Keratinocyte (primary cell): ENCODE results near the gene DKK3. TPM values are rescaled to one million over a fixed set of nuclear protein-coding genes. Genes with fewer than 3 reads are reported as not detected.

Source experiments
- DNase-seq: peaks from one replicate; pipeline ENCODE4 v3.0.0-alpha.2; 2011; ENCODE audit warnings: low read depth, missing footprints, low spot score
- FAIRE-seq: peaks from 2 replicates; lab custom pipeline; 2011; peaks lifted over from hg19 to GRCh38; lab: Jason Lieb, UNC
- H2AFZ ChIP-seq: 2 replicates; pipeline ENCODE4 v1.6.0; 2012; ENCODE audit warnings: low read length, control low read depth, inconsistent platforms; ENCODE audit not compliant: control insufficient read depth
- H3K27ac ChIP-seq: 2 replicates; pipeline ENCODE4 v1.5.1; 2011; ENCODE audit warnings: low read length; ENCODE audit not compliant: control insufficient read depth, insufficient read depth
- H3K27me3 ChIP-seq: 3 replicates; pipeline ENCODE4 v1.6.0; 2011; ENCODE audit warnings: low read length; ENCODE audit not compliant: control insufficient read depth, insufficient read depth; ENCODE audit errors: extremely low read depth
- H3K36me3 ChIP-seq, 2 experiments: 2 replicates in 1 of 2; 3 replicates in 1 of 2; pipeline ENCODE4 v1.5.1; 2011; ENCODE audit warnings: low read length in 2 of 2, mild to moderate bottlenecking in 1 of 2; ENCODE audit not compliant: control insufficient read depth in 2 of 2, insufficient read depth in 2 of 2; ENCODE audit errors: extremely low read depth in 1 of 2
- H3K4me1 ChIP-seq: 3 replicates; pipeline ENCODE4 v1.5.1; 2011; ENCODE audit warnings: low read length; ENCODE audit not compliant: control insufficient read depth, insufficient read depth; ENCODE audit errors: extremely low read depth
- H3K4me2 ChIP-seq: 3 replicates; pipeline ENCODE4 v1.6.0; 2011; ENCODE audit warnings: low read depth, low read length; ENCODE audit not compliant: control insufficient read depth, insufficient read depth; ENCODE audit errors: extremely low read depth
- H3K4me3 ChIP-seq, 3 experiments: fragments of 200-600 bp in 1 of 3; sonication (generic) in 1 of 3; 2 replicates in 2 of 3; 3 replicates in 1 of 3; pipeline ENCODE4 v1.5.1; 2011 to 2016; ENCODE audit warnings: low read length in 3 of 3, mild to moderate bottlenecking in 3 of 3, control low read depth in 2 of 3, inconsistent platforms in 1 of 3, low read depth in 1 of 3, mixed read lengths in 1 of 3, mixed run types in 1 of 3, moderate library complexity in 1 of 3; ENCODE audit not compliant: control insufficient read depth in 2 of 3, insufficient read depth in 2 of 3; ENCODE audit errors: extremely low read depth in 1 of 3
- H3K79me2 ChIP-seq: 2 replicates; pipeline ENCODE4 v1.6.0; 2012; ENCODE audit warnings: low read length; ENCODE audit not compliant: control insufficient read depth, insufficient read depth
- H3K9ac ChIP-seq: 3 replicates; pipeline ENCODE4 v1.6.0; 2011; ENCODE audit warnings: low read length; ENCODE audit not compliant: control insufficient read depth, insufficient read depth; ENCODE audit errors: extremely low read depth
- H3K9me1 ChIP-seq: 3 replicates; pipeline ENCODE4 v1.6.0; 2011; ENCODE audit warnings: low read length; ENCODE audit not compliant: control insufficient read depth, insufficient read depth; ENCODE audit errors: extremely low read depth
- H3K9me3 ChIP-seq: 2 replicates; pipeline ENCODE4 v1.5.1; 2012; ENCODE audit warnings: low read depth, low read length; ENCODE audit not compliant: control insufficient read depth
- H4K20me1 ChIP-seq: 3 replicates; pipeline ENCODE4 v1.6.0; 2011; ENCODE audit warnings: low read length; ENCODE audit not compliant: control insufficient read depth, insufficient read depth; ENCODE audit errors: extremely low read depth
- EZH2 ChIP-seq: IDR thresholded peaks from one replicate; pipeline ENCODE4 v1.6.1; 2012; ENCODE audit warnings: inconsistent platforms, mild to moderate bottlenecking, low read length, moderate library complexity
- dilution Hi-C: fragments of 300-500 bp; cut with MboI; formaldehyde crosslinking; loops from one replicate; pipeline ENCODE4 v1.7.0; 2020; ENCODE audit warnings: low sequenced_read_pairs; ENCODE audit not compliant: extremely low pct_ligation_motif_present
- polyA plus RNA-seq, 5 experiments: library from polyadenylated mRNA; depleted of rRNA in 3 of 5; stranded (reverse) in 3 of 5; stranded (forward) in 1 of 5; unstranded in 1 of 5; fragments of >200 nt; gene quantifications; 1 replicate in 1 of 5; 2 replicates in 3 of 5; 3 replicates in 1 of 5; pipeline versions ENCODE4 v1.2.1 to v1.2.3, GENCODE V29; 2011 to 2012; ENCODE audit warnings: missing spikeins in 2 of 5, low read depth in 1 of 5, low replicate concordance in 1 of 5
- TF ChIP-seq, protein P1 (sequence below), 3 experiments: IDR thresholded peaks in 1 of 3; conservative IDR thresholded peaks in 1 of 3; optimal IDR thresholded peaks in 1 of 3; 2 replicates in 2 of 3; 3 replicates in 1 of 3; pipeline versions ENCODE3 to v1.5.1; 2011; ENCODE audit warnings: low read length in 3 of 3, mild to moderate bottlenecking in 3 of 3, moderate library complexity in 2 of 3, control low read depth in 1 of 3, inconsistent platforms in 1 of 3; ENCODE audit not compliant: insufficient read depth in 2 of 3; ENCODE audit errors: extremely low read depth in 1 of 3

DKK3 gene
- polyA plus RNA-seq, 1 donor (not counting 4 experiments of a cell fraction or from before 2014, with no cell fraction given) = 712 TPM

GRCh38 chr11:11976481-11977127 is 31.8 kb downstream of the DKK3 start:
- Histone ChIP-seq H4K20me1 (no peaks in the 10 kb centered on the region), H3K27me3 (no peaks in the 10 kb centered on the region), H3K27ac (peak overlapping the region; percentile 61), H3K9me1 (no peaks in the 10 kb centered on the region), H3K79me2 (peaks cover 30% of the 10 kb centered on the region), H3K4me3 (no peak overlapping the region), H3K4me1 (peaks cover 63% of the 10 kb centered on the region), H3K4me2 (peak overlapping the region; percentile 74), H2AFZ (no peak overlapping the region), H3K36me3 (peaks cover 15 to 29% of the 10 kb centered on the region in 2 experiments), H3K9ac (peak overlapping the region; percentile 17), H3K9me3 (no peaks in the 10 kb centered on the region)
- dilution Hi-C loops = no loop called here
- FAIRE-seq (peak; percentile 81), DNase-seq (no peak)
- TF ChIP-seq, protein P1, sequence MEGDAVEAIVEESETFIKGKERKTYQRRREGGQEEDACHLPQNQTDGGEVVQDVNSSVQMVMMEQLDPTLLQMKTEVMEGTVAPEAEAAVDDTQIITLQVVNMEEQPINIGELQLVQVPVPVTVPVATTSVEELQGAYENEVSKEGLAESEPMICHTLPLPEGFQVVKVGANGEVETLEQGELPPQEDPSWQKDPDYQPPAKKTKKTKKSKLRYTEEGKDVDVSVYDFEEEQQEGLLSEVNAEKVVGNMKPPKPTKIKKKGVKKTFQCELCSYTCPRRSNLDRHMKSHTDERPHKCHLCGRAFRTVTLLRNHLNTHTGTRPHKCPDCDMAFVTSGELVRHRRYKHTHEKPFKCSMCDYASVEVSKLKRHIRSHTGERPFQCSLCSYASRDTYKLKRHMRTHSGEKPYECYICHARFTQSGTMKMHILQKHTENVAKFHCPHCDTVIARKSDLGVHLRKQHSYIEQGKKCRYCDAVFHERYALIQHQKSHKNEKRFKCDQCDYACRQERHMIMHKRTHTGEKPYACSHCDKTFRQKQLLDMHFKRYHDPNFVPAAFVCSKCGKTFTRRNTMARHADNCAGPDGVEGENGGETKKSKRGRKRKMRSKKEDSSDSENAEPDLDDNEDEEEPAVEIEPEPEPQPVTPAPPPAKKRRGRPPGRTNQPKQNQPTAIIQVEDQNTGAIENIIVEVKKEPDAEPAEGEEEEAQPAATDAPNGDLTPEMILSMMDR (optimal IDR thresholded peaks at IDR 0.05 in 1 of 3, IDR thresholded peaks at IDR 0.05 in 1 of 3, conservative IDR thresholded peaks at IDR 0.05 in 1 of 3; ENCODE audit: extremely low read depth in 1 of 3, insufficient read depth in 2 of 3, low read length in 3 of 3) = peak in 1 of 3 experiments; percentile 26
- no peak for TF ChIP-seq EZH2

- Histone ChIP-seq H3K9me1 (no peaks in the 10 kb centered on the region), H3K4me1 (peaks cover 52% of the 10 kb centered on the region), H3K9me3 (no peaks in the 10 kb centered on the region), H3K27ac (no peak overlapping the region), H3K4me2 (peak overlapping the region; percentile 4), H3K36me3 (peaks cover 17 to 31% of the 10 kb centered on the region in 2 experiments), H3K4me3 (no peak overlapping the region), H2AFZ (no peak overlapping the region), H4K20me1 (no peaks in the 10 kb centered on the region), H3K79me2 (peaks cover 22% of the 10 kb centered on the region), H3K27me3 (no peaks in the 10 kb centered on the region), H3K9ac (no peak overlapping the region)
- FAIRE-seq = peak; percentile 84
- dilution Hi-C loops = no loop called here
- TF ChIP-seq, protein P1 (optimal IDR thresholded peaks at IDR 0.05 in 1 of 3, IDR thresholded peaks at IDR 0.05 in 1 of 3, conservative IDR thresholded peaks at IDR 0.05 in 1 of 3; ENCODE audit: extremely low read depth in 1 of 3, insufficient read depth in 2 of 3, low read length in 3 of 3) = no peak
- TF ChIP-seq EZH2 = no peak
- DNase-seq = no peak
Measured at GRCh38 chr11:11975201-11976092, 33.0 kb downstream of the DKK3 start.
